PC-3 (cell line): ENCODE measurements around the gene LACC1.

Experiments
- EZH2 ChIP-seq: fragments of 300-600 bp; sonication (generic); IDR thresholded peaks from one replicate; pipeline ENCODE4 v1.6.1; 2017; ENCODE audit warnings: antibody characterized with exemption, mild to moderate bottlenecking, low read length; ENCODE audit not compliant: unreplicated experiment
- EZH2phosphoT487 ChIP-seq: fragments of 300-600 bp; sonication (generic); IDR thresholded peaks from 2 replicates; pipeline ENCODE4 v1.6.1; 2018; ENCODE audit warnings: mild to moderate bottlenecking, antibody characterized with exemption, low read length, borderline replicate concordance
- TF ChIP-seq, protein P1 (sequence below): fragments of 300-600 bp; sonication (generic); conservative IDR thresholded peaks from 2 replicates; pipeline ENCODE4 v1.5.1; 2017; ENCODE audit warnings: antibody characterized with exemption, low read depth, mild to moderate bottlenecking, low read length

DNA sequence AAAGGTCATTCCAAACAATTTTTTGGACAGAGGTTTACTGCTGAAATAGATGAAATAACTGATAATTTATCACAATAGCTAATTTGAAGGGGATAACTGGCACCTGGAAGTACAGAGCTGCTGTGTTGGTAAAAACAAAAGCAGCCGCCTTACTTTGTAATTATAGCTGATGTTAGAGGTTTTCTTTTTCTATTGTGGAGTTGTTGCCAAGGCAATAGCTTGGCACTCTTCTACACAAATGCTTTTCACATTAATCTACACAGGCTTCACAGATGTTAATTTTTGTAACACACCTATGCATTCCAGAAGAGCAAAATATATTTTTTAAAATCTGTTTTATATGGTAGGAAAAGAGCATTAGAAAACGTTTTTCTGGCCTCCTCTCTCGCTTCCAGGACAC is 56.9 kb downstream of the LACC1 start:
- TF ChIP-seq, protein P1, sequence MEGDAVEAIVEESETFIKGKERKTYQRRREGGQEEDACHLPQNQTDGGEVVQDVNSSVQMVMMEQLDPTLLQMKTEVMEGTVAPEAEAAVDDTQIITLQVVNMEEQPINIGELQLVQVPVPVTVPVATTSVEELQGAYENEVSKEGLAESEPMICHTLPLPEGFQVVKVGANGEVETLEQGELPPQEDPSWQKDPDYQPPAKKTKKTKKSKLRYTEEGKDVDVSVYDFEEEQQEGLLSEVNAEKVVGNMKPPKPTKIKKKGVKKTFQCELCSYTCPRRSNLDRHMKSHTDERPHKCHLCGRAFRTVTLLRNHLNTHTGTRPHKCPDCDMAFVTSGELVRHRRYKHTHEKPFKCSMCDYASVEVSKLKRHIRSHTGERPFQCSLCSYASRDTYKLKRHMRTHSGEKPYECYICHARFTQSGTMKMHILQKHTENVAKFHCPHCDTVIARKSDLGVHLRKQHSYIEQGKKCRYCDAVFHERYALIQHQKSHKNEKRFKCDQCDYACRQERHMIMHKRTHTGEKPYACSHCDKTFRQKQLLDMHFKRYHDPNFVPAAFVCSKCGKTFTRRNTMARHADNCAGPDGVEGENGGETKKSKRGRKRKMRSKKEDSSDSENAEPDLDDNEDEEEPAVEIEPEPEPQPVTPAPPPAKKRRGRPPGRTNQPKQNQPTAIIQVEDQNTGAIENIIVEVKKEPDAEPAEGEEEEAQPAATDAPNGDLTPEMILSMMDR = no peak
- no peak for TF ChIP-seq EZH2phosphoT487
- TF ChIP-seq EZH2 = no peak
